ENCODE data around the gene FER.
"Not testable (repeated sequence)": the region's sequence is repeated elsewhere in the genome, so short reads cannot be mapped to it uniquely, and the experiment has no call there.

Gene FER

DNA sequence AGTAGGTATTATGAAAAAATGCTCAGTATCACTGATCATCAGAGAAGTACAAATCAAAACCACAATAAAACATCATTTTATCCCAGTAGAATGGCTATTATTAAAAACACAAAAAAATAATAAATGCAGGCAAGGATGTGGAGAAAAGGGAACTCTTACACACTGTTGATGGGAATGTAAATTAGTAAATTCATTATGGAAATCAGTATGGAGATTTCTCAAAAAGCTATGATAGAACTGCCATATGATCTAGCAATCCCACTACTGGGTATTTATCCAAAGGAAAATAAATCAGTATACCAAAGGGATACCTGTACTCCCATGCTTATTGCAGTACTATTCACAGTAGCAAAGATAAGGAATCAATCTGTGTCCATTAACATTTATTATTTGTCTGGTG is 209.6 kb downstream of the FER start:
- no peak for DNase-seq (ENCODE audit: low read depth)

DNA sequence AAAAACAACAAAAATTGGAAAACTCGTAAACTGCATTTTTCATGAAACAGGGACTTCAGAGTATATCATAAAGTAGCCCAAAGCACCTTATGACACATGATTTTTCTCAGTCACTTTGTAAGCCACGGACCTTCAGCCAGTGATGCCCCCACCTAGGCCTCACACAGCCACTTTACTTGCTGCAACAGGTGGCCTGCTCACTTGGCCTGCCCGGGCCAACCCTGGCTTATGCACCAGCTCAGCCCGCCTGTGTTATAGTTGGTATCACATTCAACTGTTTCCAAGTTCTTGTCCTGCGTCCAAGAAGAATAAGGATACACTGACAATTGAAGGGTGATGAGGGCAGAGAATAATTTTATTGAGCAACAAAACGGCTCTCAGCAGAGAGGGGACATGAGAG is 219.2 kb downstream of the FER start:
- DNase-seq (ENCODE audit: low read depth) = no peak

DNA sequence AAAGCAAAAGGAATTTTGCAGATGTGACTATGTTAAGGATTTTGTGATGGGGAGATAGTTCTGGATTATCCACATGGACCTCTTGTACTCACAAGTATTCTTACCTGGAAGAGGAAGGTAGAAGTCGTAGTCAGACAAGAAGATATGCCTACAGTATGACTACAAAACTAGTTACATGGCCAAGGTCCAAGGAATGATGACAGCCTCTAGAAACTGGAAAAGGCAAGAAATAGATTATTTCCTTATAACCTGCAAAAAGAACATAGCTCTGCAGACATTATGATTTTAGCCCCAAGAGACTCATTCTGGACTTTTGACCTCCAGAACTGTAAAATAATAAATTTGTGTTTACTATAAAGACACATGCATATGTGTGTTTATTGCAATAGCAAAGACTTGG is 226.9 kb downstream of the FER start:
- DNase-seq (ENCODE audit: low read depth) = no peak

DNA sequence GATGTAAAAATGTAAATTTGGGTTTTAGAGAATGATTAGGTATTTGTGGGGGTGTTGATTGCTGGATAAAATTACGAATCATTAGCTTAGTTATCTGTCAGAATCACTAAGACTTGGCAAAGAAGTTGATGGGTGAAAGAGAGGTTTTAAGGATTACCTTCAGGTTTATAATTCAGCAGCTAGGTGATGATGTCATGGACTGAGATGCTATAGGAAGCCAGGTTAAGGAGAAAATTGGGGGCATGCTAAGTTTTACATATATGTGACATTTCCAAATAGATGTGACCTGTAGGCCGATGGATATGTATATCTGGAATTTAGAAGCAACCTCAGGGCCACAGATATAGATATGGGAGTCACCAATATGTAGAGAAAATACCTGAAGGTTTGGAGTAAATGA is 228.0 kb downstream of the FER start:
- no peak for DNase-seq (ENCODE audit: low read depth)

DNA sequence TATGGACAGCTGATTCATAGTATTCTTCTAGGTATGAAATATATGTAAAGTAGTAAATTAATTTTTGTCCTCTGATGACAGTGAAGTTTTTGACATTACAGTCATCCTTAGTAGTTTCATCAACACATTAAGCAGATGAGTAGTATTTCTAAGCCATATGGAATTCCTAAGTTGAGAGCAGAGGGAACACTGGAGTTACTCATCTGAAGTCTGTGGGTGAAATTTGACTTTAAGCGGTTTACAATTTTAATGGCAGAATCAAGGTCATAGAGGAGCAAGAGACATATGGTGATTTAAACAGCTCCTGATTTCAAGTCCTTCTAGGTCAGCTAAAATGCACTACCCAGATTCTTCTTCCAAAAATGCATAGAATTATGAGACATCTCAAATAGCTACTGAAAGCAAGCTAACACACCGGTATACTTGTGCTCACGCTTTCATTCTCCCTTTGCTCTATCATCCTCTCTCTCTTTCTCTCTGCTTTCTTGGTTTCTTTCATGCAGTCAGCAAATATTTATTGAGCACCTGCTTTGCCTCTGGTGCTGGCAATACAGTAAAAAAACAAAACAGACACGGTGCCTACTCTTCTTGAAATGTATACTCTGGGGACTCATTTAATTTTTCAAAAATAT is 235.9 kb downstream of the FER start:
- DNase-seq (ENCODE audit: low read depth) = peak; percentile 45

GRCh38 chr5:108989761-108990392 is 242.2 kb downstream of the FER start:
- DNase-seq (ENCODE audit: low read depth) = no peak

- DNase-seq (ENCODE audit: low read depth) = not testable (repeated sequence)
Observed at GRCh38 chr5:108992396-108993085, 244.8 kb downstream of the FER start.

DNA sequence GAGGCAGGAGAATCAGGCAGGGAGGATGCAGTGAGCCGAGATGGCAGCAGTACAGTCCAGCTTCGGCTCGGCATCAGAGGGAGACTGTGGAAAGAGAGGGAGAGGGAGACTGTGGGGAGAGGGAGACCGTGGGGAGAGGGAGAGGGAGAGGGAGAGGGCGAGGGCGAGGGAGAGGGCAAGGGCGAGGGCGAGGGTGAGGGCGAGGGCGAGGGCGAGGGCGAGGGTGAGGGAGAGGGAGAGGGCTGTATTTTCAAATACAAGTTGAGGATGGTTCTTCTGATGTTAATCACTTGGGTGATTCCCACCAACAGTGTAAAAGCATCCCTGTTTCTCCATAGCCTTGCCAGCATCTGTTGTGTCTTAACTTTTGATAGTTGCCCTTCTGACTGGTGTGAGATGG is 245.7 kb downstream of the FER start:
- not testable (repeated sequence) for DNase-seq (ENCODE audit: low read depth)

- DNase-seq (ENCODE audit: low read depth) = no peak
Observed at GRCh38 chr5:108997720-108998119, 250.0 kb downstream of the FER start.

DNA sequence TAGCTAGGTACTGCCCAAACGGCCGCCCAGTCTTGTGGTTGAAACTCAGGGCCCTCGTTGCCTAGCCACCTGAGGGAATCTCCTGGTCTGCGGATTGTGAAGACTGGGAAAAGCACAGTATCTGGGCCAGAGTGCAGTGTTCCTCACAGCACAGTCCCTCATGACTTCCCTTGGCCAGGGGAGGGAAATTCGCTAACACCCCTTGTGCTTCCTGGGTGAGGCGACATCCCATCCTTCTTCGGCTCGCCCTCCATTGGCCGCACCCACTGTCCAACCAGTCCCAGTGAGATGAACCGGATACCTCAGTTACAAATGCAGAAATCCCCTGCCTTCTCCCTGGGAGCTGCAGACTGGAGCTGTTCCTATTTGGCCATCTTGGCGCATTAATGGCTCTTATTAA is 250.5 kb downstream of the FER start:
- no peak for DNase-seq (ENCODE audit: low read depth)

- DNase-seq (ENCODE audit: low read depth) = no peak
Observed at GRCh38 chr5:109003928-109004327, 256.2 kb downstream of the FER start.

DNA sequence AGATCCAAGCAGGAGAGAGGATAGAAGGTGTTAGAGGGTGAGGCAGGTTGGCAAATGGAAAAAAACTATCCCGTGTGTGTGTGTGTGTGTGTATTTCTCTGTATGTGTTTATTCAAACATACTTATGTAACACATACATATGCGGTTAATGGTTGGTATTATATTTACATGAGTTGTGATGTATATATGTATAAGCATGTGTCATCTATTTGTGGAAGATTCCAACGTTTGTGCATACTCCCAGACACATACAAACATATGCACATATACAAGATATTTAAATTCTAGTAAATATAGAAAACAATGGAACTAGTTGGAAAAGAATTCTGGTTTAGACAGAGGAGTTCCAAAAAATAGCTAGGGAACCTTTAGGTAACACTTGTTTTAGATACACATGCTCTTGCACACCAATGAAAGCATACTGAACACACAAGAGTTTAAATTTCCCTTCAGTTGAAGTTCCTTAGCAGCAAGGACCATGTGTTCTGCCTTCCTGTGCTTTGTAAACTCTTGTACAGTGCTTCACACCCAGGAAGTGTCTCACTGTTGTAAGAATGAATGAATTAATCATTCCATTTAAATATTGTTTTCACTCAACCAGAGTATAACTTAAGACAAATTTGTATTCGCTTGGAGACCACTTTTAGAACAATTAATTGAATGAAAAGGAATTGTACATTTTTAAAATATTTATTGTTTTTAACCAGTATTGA is 257.8 kb downstream of the FER start:
- DNase-seq (ENCODE audit: low read depth) = no peak

DNA sequence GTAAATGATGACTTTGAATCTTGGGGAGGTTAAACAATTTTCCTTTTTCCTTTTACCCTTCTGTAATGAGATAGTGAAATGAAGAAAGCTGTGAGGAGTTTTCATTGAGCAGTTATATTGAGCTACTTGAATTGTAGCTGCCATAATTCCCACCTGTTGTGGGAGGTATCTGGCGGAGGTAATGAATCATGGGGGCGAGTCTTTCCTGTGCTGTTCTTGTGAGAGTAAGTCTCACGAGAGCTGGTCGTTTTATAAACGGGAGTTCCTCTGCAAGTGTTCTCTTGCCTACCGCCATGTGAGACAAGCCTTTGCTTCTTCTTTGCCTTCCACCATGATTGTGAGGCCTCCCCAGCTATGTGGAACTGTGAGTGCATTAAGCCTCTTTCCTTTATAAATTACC is 258.4 kb downstream of the FER start:
- no peak for DNase-seq (ENCODE audit: low read depth)

DNA sequence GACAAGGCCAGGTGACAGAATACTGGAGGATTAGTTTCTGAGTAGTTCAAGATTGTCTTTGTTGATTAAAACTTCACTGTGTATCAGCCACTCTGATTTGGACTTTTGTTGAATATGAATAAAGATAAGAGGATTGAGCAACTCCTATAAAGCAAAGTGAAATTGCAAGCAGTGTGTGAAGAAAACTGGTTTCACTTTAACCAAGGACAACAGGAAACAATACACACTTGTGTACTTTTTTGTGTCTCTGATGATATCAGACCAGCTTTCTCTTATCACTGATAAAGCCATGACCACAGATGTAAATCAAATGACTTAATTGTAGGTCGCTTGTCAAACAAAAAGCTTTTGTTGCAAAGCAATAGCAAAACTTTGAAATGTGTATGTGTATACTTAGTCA is 268.6 kb downstream of the FER start:
- DNase-seq (ENCODE audit: low read depth) = no peak

- no peak for DNase-seq (ENCODE audit: low read depth)
Observed at GRCh38 chr5:109022056-109022455, 274.4 kb downstream of the FER start.

DNA sequence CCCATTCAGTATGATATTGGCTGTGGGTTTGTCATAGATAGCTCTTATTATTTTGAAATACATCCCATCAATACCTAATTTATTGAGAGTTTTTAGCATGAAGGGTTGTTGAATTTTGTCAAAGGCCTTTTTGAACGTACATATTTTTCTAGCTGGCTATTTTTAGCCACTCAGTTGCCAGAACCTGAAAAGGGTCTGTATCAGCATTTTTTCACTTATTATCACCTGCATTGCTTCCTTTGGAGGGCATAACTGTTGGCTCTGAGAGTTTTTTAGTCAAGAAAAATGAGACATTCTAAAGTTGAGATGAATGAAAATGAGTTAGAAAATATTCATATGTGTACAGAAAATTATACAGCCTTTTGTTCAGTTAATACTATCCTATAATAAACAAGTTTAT is 278.0 kb downstream of the FER start:
- not testable (repeated sequence) for DNase-seq (ENCODE audit: low read depth)

DNA sequence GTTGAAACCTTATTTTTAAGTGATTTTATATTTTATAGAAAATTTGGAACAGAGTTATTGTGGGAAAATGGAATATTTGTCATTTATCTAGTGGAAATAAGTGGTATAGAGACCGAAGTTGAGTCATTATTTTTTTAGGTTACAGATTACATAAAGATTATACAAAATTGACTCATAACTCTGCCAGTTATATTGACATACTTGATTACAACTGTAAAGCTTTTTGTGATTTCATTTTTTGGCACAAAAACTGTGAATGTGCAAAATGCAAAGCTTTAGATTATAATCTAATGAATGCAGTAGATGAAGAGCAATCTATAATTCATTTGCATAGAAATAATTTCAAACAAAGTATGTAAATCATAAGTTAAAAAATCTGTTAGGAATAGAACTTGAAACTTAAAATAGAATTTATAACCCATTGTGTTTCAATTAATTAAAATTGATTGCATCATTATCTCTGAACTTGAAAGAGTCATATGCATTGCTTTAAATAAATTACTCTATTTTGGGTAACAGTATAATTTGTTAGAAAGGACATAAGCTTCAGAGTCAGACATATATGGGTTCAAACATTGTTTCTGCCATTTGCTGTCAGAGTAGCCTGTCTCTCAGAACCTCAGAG is 280.4 kb downstream of the FER start:
- no peak for DNase-seq (ENCODE audit: low read depth)

GRCh38 chr5:109028608-109029299 is 281.1 kb downstream of the FER start:
- no peak for DNase-seq (ENCODE audit: low read depth)

- DNase-seq (ENCODE audit: low read depth) = no peak
Observed at GRCh38 chr5:109029847-109030246, 282.1 kb downstream of the FER start.

GRCh38 chr5:109030360-109031143 is 282.9 kb downstream of the FER start:
- no peak for DNase-seq (ENCODE audit: low read depth)

DNA sequence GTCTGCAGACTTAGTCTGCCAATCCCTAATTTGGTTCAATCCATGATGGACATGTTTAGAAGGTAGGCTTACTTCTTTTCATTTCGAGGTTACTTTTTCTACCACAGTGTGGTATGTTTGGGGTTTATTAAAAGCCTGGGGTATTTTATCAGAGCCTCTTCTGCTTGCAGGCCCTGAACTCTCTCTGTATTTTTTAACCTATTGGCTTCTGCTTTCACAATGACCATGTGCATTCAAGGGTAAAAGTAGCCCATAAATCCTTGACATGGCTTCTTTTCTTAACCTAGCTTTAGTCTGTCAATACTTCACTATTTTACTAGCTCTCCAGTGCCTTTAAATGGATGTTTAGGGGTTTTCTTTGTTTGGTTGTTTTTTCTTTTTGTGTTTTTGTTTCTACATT is 286.6 kb downstream of the FER start:
- DNase-seq (ENCODE audit: low read depth) = no peak
